Right kidney (tissue), 9 donors: ENCODE results near the gene CREBL2.
"Not testable (repeated sequence)": the region's sequence is repeated elsewhere in the genome, so short reads cannot be mapped to it uniquely, and the experiment has no call there.

Experiments
- DNase-seq: peaks from one replicate; pipeline ENCODE4 v3.0.0-alpha.2; 2016
- long read RNA-seq, 8 donors: transcript quantifications; one replicate each; lab custom pipeline, GENCODE V29; 2026

The CREBL2 gene
- long read RNA-seq, donor 1, transcript CREBL2-201 (4 exons, 3,754 nt) = major isoform, 13 of 13 reads
- long read RNA-seq, donor 1, partial matches to known transcripts = 0 of 13 reads
- long read RNA-seq, donor 1, other reads (novel, unspliced or antisense) = 0 of 13 reads
- long read RNA-seq, donor 2, transcript CREBL2-201 (4 exons, 3,754 nt) = major isoform, 8 of 8 reads
- long read RNA-seq, donor 2, partial matches to known transcripts = 0 of 8 reads
- long read RNA-seq, donor 2, other reads (novel, unspliced or antisense) = 0 of 8 reads
- long read RNA-seq, donor 3, transcript CREBL2-201 (4 exons, 3,754 nt) = major isoform, 15 of 15 reads
- long read RNA-seq, donor 3, partial matches to known transcripts = 0 of 15 reads
- long read RNA-seq, donor 3, other reads (novel, unspliced or antisense) = 0 of 15 reads
- long read RNA-seq, donor 4, transcript CREBL2-201 (4 exons, 3,754 nt) = major isoform, 7 of 7 reads
- long read RNA-seq, donor 4, partial matches to known transcripts = 0 of 7 reads
- long read RNA-seq, donor 4, other reads (novel, unspliced or antisense) = 0 of 7 reads
- long read RNA-seq, donor 5, transcript CREBL2-201 (4 exons, 3,754 nt) = major isoform, 9 of 9 reads
- long read RNA-seq, donor 5, partial matches to known transcripts = 0 of 9 reads
- long read RNA-seq, donor 5, other reads (novel, unspliced or antisense) = 0 of 9 reads
- long read RNA-seq, donor 6, transcript CREBL2-201 (4 exons, 3,754 nt) = major isoform, 15 of 15 reads
- long read RNA-seq, donor 6, partial matches to known transcripts = 0 of 15 reads
- long read RNA-seq, donor 6, other reads (novel, unspliced or antisense) = 0 of 15 reads
- long read RNA-seq, donor 7, transcript CREBL2-201 (4 exons, 3,754 nt) = major isoform, 19 of 19 reads
- long read RNA-seq, donor 7, partial matches to known transcripts = 0 of 19 reads
- long read RNA-seq, donor 7, other reads (novel, unspliced or antisense) = 0 of 19 reads
- long read RNA-seq, donor 8, transcript CREBL2-201 (4 exons, 3,754 nt) = major isoform, 15 of 15 reads
- long read RNA-seq, donor 8, partial matches to known transcripts = 0 of 15 reads
- long read RNA-seq, donor 8, other reads (novel, unspliced or antisense) = 0 of 15 reads

GRCh38 chr12:12611512-12612306 is at the start of gene CREBL2:
CREBL2 (plus strand) TSS chr12:12611876; CDS start chr12:12612173, 297 bp downstream.
- peak; percentile 92 for DNase-seq

- DNase-seq = peak; percentile 75
Observed at GRCh38 chr12:12562016-12562483, 49.6 kb upstream of the CREBL2 start.

- peak; percentile 78 for DNase-seq
Observed at GRCh38 chr12:12562585-12563261, 49.0 kb upstream of the CREBL2 start, which contains the start of gene DUSP16. DUSP16 (minus strand) TSS chr12:12562863; CDS start chr12:12521098, 41,765 bp downstream.

GRCh38 chr12:12563290-12563928 is 48.3 kb upstream of the CREBL2 start:
- no peak for DNase-seq

GRCh38 chr12:12564911-12565310 is 46.8 kb upstream of the CREBL2 start:
- DNase-seq = no peak

GRCh38 chr12:12565971-12566370 is 45.7 kb upstream of the CREBL2 start:
- not testable (repeated sequence) for DNase-seq

GRCh38 chr12:12572659-12573058 is 39.0 kb upstream of the CREBL2 start:
- DNase-seq = no peak

- no peak for DNase-seq
Observed at GRCh38 chr12:12577786-12578185, 33.9 kb upstream of the CREBL2 start.

GRCh38 chr12:12580716-12581115 is 31.0 kb upstream of the CREBL2 start:
- not testable (repeated sequence) for DNase-seq

GRCh38 chr12:12582193-12582881 is 29.3 kb upstream of the CREBL2 start:
- DNase-seq = no peak

- peak; percentile 10 for DNase-seq
Observed at GRCh38 chr12:12582895-12583303, 28.8 kb upstream of the CREBL2 start.

- DNase-seq = no peak
Observed at GRCh38 chr12:12583510-12584178, 28.0 kb upstream of the CREBL2 start.

- no peak for DNase-seq
Observed at GRCh38 chr12:12585115-12585863, 26.4 kb upstream of the CREBL2 start.

GRCh38 chr12:12586879-12587675 is 24.6 kb upstream of the CREBL2 start:
- DNase-seq = no peak

- DNase-seq = no peak
Observed at GRCh38 chr12:12587878-12588277, 23.8 kb upstream of the CREBL2 start.

- not testable (repeated sequence) for DNase-seq
Observed at GRCh38 chr12:12588436-12588835, 23.2 kb upstream of the CREBL2 start.

- no peak for DNase-seq
Observed at GRCh38 chr12:12590961-12591360, 20.7 kb upstream of the CREBL2 start.

GRCh38 chr12:12592930-12593329 is 18.7 kb upstream of the CREBL2 start:
- DNase-seq = no peak
